GM19023 (cell line): ENCODE measurements around the gene ARHGAP22.

ENCODE experiments used
- ATAC-seq: cut with Tn5 transposase; IDR thresholded peaks from one replicate; pipeline ENCODE4 v1.9.1; 2021; ENCODE audit warnings: mild to moderate bottlenecking, moderate library complexity; ENCODE audit not compliant: unreplicated experiment

ARHGAP22 gene

GRCh38 chr10:48406204-48406603 is 198.7 kb downstream of the ARHGAP22 start:
- ATAC-seq: no peak

- no peak for ATAC-seq
Measured at GRCh38 chr10:48404646-48405045, 200.2 kb downstream of the ARHGAP22 start.

GRCh38 chr10:48400850-48401220 is 204.0 kb downstream of the ARHGAP22 start:
- ATAC-seq: no peak

GRCh38 chr10:48400129-48400849 is 204.6 kb downstream of the ARHGAP22 start:
- ATAC-seq: no peak

- no peak for ATAC-seq
Measured at GRCh38 chr10:48399551-48399950, 205.3 kb downstream of the ARHGAP22 start.

GRCh38 chr10:48399056-48399541 is 205.8 kb downstream of the ARHGAP22 start:
- ATAC-seq: no peak

- ATAC-seq: no peak
Measured at GRCh38 chr10:48398261-48398660, 206.6 kb downstream of the ARHGAP22 start.
